ENCODE measurements around the gene ABHD12.

DNA sequence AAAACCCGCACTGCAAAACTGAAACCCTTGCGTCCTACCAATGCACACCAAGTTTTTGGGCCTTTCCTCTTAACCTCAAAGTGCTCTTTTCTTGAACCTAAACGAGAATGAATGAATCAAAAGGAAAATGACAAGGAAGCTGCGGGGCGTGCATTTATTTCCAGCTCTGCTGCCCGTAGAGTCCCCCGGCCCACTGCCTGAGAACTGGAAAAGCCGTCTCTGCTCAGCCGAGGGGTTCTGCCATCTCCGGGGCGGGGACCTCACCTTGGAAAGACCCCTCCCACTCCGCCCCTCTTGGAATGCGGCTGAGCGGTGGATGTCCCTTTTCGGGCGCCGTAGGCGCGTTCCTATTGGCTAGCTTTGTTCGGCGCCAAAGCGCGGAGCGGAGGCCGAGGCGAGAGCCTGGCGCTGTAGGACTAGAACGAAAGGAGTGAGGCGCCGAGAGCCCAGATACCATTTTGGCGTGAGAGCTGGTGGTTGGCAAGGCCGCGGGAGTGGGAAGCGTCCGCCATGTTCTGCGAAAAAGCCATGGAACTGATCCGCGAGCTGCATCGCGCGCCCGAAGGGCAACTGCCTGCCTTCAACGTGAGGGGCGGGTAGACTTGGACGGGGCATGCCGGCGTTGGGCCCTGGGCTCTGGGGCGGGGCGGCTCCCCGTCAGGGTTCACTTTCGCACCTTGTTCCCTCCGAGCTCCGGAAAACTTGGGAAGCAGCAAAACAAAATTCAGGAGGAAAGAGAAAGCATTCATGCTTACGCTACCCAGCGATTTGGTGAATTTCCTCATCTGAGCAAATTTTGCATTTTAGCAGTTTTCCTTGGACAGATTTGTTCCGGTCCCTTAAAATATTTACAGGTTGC, 16.9 kb upstream of the ABHD12 start, which contains the start of gene GINS1:
- TF ChIP-seq, protein P1, sequence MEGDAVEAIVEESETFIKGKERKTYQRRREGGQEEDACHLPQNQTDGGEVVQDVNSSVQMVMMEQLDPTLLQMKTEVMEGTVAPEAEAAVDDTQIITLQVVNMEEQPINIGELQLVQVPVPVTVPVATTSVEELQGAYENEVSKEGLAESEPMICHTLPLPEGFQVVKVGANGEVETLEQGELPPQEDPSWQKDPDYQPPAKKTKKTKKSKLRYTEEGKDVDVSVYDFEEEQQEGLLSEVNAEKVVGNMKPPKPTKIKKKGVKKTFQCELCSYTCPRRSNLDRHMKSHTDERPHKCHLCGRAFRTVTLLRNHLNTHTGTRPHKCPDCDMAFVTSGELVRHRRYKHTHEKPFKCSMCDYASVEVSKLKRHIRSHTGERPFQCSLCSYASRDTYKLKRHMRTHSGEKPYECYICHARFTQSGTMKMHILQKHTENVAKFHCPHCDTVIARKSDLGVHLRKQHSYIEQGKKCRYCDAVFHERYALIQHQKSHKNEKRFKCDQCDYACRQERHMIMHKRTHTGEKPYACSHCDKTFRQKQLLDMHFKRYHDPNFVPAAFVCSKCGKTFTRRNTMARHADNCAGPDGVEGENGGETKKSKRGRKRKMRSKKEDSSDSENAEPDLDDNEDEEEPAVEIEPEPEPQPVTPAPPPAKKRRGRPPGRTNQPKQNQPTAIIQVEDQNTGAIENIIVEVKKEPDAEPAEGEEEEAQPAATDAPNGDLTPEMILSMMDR (conservative IDR thresholded peaks at IDR 0.05 in 1 of 2, IDR thresholded peaks at IDR 0.05 in 1 of 2; ENCODE audit: extremely low read depth in 1 of 2, insufficient read depth in 1 of 2, low read depth in 1 of 2, low read length in 2 of 2), result no peak
- no peak for TF ChIP-seq EZH2 (IDR thresholded peaks at IDR 0.05; ENCODE audit: borderline replicate concordance, low read length)

Data from mammary epithelial cell (primary cell).